ENCODE measurements around the gene LACTB. TPM values are rescaled to one million over a fixed set of nuclear protein-coding genes. Genes with fewer than 3 reads are reported as not detected.
A peak's percentile ranks its signal among the peaks of the same experiment; 100 is the strongest.

LACTB gene
- total and polyA plus RNA-seq, 2 of the 13 experiments (the other 11 are each of a cell fraction or from before 2014, with no cell fraction given): 14.8 to 23.0 TPM

DNA sequence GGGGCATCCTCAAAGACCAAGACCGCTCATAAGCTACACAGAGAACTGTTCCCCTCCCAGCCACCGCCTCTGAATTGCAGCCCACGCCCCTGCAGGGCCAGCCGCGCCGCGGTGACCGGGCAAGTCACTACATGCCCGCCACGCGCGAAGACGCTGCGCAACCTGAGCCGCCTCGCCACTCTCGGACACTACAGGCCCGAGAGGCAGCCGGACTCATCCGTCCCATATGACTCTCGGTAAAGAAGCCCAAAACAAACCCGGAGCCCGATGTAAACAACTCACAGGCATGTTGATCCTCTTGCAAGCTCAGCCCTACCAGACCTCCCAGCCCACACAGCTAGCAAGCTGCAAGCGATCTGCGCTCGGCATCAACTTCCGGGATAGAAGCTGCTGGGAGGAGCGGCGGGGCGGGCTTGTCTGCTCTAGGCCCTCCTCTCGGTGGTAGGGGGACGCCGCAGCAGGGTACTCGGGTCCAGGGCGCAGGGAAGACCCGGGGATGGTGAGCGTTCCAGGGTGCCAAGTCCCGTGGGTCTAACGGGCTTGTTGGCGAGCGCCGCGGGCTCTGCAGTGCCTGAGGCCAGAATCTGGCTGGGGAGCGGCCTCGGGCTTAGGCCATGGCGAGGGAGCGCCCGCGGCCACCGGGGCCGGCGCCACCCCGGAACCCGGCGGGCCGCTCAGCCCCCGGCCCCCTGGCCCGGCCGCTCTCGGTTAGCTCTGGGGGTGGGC is 35.6 kb downstream of the LACTB start, which contains the start of gene RPS27L (continued):
- TF ChIP-seq, protein P1, sequence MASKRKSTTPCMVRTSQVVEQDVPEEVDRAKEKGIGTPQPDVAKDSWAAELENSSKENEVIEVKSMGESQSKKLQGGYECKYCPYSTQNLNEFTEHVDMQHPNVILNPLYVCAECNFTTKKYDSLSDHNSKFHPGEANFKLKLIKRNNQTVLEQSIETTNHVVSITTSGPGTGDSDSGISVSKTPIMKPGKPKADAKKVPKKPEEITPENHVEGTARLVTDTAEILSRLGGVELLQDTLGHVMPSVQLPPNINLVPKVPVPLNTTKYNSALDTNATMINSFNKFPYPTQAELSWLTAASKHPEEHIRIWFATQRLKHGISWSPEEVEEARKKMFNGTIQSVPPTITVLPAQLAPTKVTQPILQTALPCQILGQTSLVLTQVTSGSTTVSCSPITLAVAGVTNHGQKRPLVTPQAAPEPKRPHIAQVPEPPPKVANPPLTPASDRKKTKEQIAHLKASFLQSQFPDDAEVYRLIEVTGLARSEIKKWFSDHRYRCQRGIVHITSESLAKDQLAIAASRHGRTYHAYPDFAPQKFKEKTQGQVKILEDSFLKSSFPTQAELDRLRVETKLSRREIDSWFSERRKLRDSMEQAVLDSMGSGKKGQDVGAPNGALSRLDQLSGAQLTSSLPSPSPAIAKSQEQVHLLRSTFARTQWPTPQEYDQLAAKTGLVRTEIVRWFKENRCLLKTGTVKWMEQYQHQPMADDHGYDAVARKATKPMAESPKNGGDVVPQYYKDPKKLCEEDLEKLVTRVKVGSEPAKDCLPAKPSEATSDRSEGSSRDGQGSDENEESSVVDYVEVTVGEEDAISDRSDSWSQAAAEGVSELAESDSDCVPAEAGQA (IDR thresholded peaks at IDR 0.05; ENCODE audit: low read depth): 0 out of 2 replicates have a peak, but pooled peaks have one; percentile 56
- TF ChIP-seq, protein P1 (CRISPR knock-in tag; IDR thresholded peaks at IDR 0.05; ENCODE audit: borderline replicate concordance): peak; percentile 71
- 0 out of 2 replicates have a peak, but pooled peaks have one; percentile 47 for TF ChIP-seq ZNF83 (CRISPR knock-in tag; IDR thresholded peaks at IDR 0.05; ENCODE audit: borderline replicate concordance)
- TF ChIP-seq ZNF788 (CRISPR knock-in tag; IDR thresholded peaks at IDR 0.05; ENCODE audit: borderline replicate concordance): peak; percentile 86; the same call in 1 of the 2 replicates
- TF ChIP-seq, protein P2, sequence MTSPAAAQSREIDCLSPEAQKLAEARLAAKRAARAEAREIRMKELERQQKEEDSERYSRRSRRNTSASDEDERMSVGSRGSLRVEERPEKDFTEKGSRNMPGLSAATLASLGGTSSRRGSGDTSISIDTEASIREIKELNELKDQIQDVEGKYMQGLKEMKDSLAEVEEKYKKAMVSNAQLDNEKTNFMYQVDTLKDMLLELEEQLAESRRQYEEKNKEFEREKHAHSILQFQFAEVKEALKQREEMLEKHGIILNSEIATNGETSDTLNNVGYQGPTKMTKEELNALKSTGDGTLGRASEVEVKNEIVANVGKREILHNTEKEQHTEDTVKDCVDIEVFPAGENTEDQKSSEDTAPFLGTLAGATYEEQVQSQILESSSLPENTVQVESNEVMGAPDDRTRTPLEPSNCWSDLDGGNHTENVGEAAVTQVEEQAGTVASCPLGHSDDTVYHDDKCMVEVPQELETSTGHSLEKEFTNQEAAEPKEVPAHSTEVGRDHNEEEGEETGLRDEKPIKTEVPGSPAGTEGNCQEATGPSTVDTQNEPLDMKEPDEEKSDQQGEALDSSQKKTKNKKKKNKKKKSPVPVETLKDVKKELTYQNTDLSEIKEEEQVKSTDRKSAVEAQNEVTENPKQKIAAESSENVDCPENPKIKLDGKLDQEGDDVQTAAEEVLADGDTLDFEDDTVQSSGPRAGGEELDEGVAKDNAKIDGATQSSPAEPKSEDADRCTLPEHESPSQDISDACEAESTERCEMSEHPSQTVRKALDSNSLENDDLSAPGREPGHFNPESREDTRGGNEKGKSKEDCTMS (CRISPR knock-in tag; conservative IDR thresholded peaks at IDR 0.05): 0 out of 2 replicates have a peak, but pooled peaks have one; percentile 31
- peak; percentile 92 for TF ChIP-seq AGO2 (optimal IDR thresholded peaks at IDR 0.05; ENCODE audit: low read depth, low read length)
- TF ChIP-seq HNRNPK (IDR thresholded peaks at IDR 0.05; ENCODE audit: low read depth, low read length, poor library complexity, severe bottlenecking): no peak
- no peak for TF ChIP-seq RFX5 (IDR thresholded peaks at IDR 0.05; ENCODE audit: low read depth, low read length)
- TF ChIP-seq, protein P3, sequence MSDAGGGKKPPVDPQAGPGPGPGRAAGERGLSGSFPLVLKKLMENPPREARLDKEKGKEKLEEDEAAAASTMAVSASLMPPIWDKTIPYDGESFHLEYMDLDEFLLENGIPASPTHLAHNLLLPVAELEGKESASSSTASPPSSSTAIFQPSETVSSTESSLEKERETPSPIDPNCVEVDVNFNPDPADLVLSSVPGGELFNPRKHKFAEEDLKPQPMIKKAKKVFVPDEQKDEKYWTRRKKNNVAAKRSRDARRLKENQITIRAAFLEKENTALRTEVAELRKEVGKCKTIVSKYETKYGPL (CRISPR knock-in tag; IDR thresholded peaks at IDR 0.05): peak; percentile 73; the same call in 1 of the 2 replicates
- 0 out of 2 replicates have a peak, but pooled peaks have one; percentile 17 for TF ChIP-seq ZNF333 (CRISPR knock-in tag; IDR thresholded peaks at IDR 0.05; ENCODE audit: borderline replicate concordance)
- TF ChIP-seq, protein P4, sequence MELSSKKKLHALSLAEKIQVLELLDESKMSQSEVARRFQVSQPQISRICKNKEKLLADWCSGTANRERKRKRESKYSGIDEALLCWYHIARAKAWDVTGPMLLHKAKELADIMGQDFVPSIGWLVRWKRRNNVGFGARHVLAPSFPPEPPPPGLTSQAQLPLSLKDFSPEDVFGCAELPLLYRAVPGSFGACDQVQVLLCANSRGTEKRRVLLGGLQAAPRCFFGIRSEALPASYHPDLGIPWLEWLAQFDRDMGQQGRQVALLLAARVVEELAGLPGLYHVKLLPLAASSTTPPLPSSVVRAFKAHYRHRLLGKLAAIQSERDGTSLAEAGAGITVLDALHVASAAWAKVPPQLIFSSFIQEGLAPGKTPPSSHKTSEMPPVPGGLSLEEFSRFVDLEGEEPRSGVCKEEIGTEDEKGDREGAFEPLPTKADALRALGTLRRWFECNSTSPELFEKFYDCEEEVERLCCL (CRISPR knock-in tag; IDR thresholded peaks at IDR 0.05; ENCODE audit: borderline replicate concordance): no peak
- no peak for TF ChIP-seq ZNF546 (CRISPR knock-in tag; conservative IDR thresholded peaks at IDR 0.05)
- TF ChIP-seq RFXANK (CRISPR knock-in tag; IDR thresholded peaks at IDR 0.05): 0 out of 2 replicates have a peak, but pooled peaks have one; percentile 34
- no peak for TF ChIP-seq NAIF1 (CRISPR knock-in tag; IDR thresholded peaks at IDR 0.05; ENCODE audit: borderline replicate concordance)
- TF ChIP-seq FOXM1 (CRISPR knock-in tag; IDR thresholded peaks at IDR 0.05): no peak

Data from HepG2 (cell line).